Astrocyte (in vitro differentiated cells and primary cell): ENCODE results near the gene SYNRG. TPM values are rescaled to one million over a fixed set of nuclear protein-coding genes. Genes with fewer than 3 reads are reported as not detected.

Source experiments
- DNase-seq: peaks from one replicate; pipeline ENCODE4 v3.0.0-alpha.2; 2010; ENCODE audit warnings: low read depth
- FAIRE-seq: peaks from 2 replicates; lab custom pipeline; 2011; peaks lifted over from hg19 to GRCh38; lab: Jason Lieb, UNC
- H2AFZ ChIP-seq: 2 replicates; pipeline ENCODE4 v1.6.0; 2012; ENCODE audit warnings: low read depth, low read length, inconsistent platforms
- H3K27ac ChIP-seq: 2 replicates; pipeline ENCODE4 v1.5.1; 2011; ENCODE audit warnings: low read depth, low read length, inconsistent platforms
- H3K27me3 ChIP-seq: 2 replicates; pipeline ENCODE4 v1.6.0; 2011; ENCODE audit warnings: low read length, inconsistent platforms; ENCODE audit not compliant: insufficient read depth
- H3K36me3 ChIP-seq: 2 replicates; pipeline ENCODE4 v1.5.1; 2011; ENCODE audit warnings: low read length, inconsistent platforms; ENCODE audit not compliant: insufficient read depth
- H3K4me1 ChIP-seq: 2 replicates; pipeline ENCODE4 v1.5.1; 2011; ENCODE audit warnings: low read length, inconsistent platforms; ENCODE audit not compliant: insufficient read depth
- H3K4me2 ChIP-seq: 2 replicates; pipeline ENCODE4 v1.6.0; 2012; ENCODE audit warnings: low read length, inconsistent platforms
- H3K4me3 ChIP-seq: 2 replicates; pipeline ENCODE4 v1.5.1; 2011; ENCODE audit warnings: low read depth, mild to moderate bottlenecking, low read length, inconsistent platforms; ENCODE audit not compliant: insufficient read depth
- H3K79me2 ChIP-seq: 2 replicates; pipeline ENCODE4 v1.6.0; 2012; ENCODE audit warnings: mild to moderate bottlenecking, low read length, inconsistent platforms; ENCODE audit not compliant: insufficient read depth
- H3K9ac ChIP-seq: 2 replicates; pipeline ENCODE4 v1.6.0; 2012; ENCODE audit warnings: mild to moderate bottlenecking, low read length, inconsistent platforms
- H3K9me3 ChIP-seq: 2 replicates; pipeline ENCODE4 v1.5.1; 2012; ENCODE audit warnings: low read depth, mild to moderate bottlenecking, low read length, inconsistent platforms; ENCODE audit not compliant: insufficient read depth
- H4K20me1 ChIP-seq: 2 replicates; pipeline ENCODE4 v1.6.0; 2012; ENCODE audit warnings: low read length, inconsistent platforms; ENCODE audit not compliant: insufficient read depth
- H3K27ac Mint-ChIP-seq: one replicate; pipeline ENCODE4 v1.8.0; 2021; ENCODE audit warnings: mild to moderate bottlenecking, mixed read lengths; ENCODE audit not compliant: unreplicated experiment
- H3K27me3 Mint-ChIP-seq: one replicate; pipeline ENCODE4 v1.8.0; 2021; ENCODE audit warnings: low read depth, mixed read lengths; ENCODE audit not compliant: unreplicated experiment
- H3K36me3 Mint-ChIP-seq: one replicate; pipeline ENCODE4 v1.8.0; 2021; ENCODE audit warnings: low read depth, mixed read lengths; ENCODE audit not compliant: unreplicated experiment
- H3K4me1 Mint-ChIP-seq: one replicate; pipeline ENCODE4 v1.8.0; 2021; ENCODE audit warnings: low read depth, mixed read lengths; ENCODE audit not compliant: unreplicated experiment
- H3K4me3 Mint-ChIP-seq: one replicate; pipeline ENCODE4 v1.8.0; 2021; ENCODE audit warnings: mild to moderate bottlenecking, moderate library complexity, mixed read lengths; ENCODE audit not compliant: unreplicated experiment
- H3K9me3 Mint-ChIP-seq: one replicate; pipeline ENCODE4 v1.8.0; 2021; ENCODE audit warnings: mild to moderate bottlenecking, mixed read lengths; ENCODE audit not compliant: unreplicated experiment
- EZH2 ChIP-seq: IDR thresholded peaks from 2 replicates; pipeline ENCODE4 v1.6.1; 2012; ENCODE audit warnings: mild to moderate bottlenecking, low read length, inconsistent platforms; ENCODE audit not compliant: insufficient read depth
- total RNA-seq: library from RNA; stranded (reverse); gene quantifications from 2 replicates; pipeline ENCODE4 v1.2.1, GENCODE V29; 2021
- TF ChIP-seq, protein P1 (sequence below): IDR thresholded peaks from 2 replicates; pipeline ENCODE4 v1.5.1; 2011; ENCODE audit warnings: low read depth, mild to moderate bottlenecking, inconsistent platforms, low read length, moderate library complexity; ENCODE audit not compliant: insufficient read depth

SYNRG gene
- total RNA-seq, 1 donor from 2014 or later: 31.3 TPM

DNA sequence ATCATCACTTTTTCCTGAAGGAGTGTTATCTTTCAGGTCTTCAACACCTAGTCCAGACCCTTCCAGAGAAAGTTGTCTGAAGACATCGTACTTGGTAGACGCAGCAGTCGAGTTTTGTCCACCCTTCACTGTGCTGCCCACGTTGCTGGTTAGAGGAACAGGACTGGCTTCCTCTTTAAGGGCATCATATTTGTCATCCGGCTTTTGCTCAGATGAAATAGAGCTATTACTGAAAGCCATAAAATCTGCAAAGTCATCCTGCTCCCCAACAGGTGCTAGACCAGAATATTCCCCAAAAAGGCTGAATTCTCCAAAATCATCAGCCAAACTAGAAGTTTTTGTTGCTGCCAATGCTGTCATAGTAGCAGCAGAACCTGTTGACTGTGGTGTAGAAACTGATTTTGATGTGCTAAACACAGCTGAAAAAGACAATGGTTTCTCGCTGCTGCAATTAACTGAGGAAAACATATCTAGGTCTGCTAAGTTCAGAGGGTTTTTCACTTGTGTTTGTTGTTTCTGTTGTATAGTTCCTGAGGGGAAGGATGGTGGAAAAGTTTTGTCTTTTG, 55.7 kb downstream of the SYNRG start:
- no peak overlapping the region for H3K27ac ChIP-seq
- Mint-ChIP-seq H3K4me3 (no peak overlapping the region), H3K27me3 (no peaks in the 10 kb centered on the region), H3K27ac (no peak overlapping the region), H3K9me3 (no peaks in the 10 kb centered on the region), H3K36me3 (peaks cover 8% of the 10 kb centered on the region), H3K4me1 (peaks cover 2% of the 10 kb centered on the region)
- H3K9ac ChIP-seq: no peak overlapping the region
- FAIRE-seq: no peak
- peaks cover 32% of the 10 kb centered on the region for H4K20me1 ChIP-seq
- peaks cover 34% of the 10 kb centered on the region for H3K79me2 ChIP-seq
- no peaks in the 10 kb centered on the region for H3K9me3 ChIP-seq
- H3K4me3 ChIP-seq: no peak overlapping the region
- TF ChIP-seq, protein P1, sequence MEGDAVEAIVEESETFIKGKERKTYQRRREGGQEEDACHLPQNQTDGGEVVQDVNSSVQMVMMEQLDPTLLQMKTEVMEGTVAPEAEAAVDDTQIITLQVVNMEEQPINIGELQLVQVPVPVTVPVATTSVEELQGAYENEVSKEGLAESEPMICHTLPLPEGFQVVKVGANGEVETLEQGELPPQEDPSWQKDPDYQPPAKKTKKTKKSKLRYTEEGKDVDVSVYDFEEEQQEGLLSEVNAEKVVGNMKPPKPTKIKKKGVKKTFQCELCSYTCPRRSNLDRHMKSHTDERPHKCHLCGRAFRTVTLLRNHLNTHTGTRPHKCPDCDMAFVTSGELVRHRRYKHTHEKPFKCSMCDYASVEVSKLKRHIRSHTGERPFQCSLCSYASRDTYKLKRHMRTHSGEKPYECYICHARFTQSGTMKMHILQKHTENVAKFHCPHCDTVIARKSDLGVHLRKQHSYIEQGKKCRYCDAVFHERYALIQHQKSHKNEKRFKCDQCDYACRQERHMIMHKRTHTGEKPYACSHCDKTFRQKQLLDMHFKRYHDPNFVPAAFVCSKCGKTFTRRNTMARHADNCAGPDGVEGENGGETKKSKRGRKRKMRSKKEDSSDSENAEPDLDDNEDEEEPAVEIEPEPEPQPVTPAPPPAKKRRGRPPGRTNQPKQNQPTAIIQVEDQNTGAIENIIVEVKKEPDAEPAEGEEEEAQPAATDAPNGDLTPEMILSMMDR: no peak
- no peak for TF ChIP-seq EZH2
- DNase-seq: no peak
- H3K36me3 ChIP-seq: peaks cover 35% of the 10 kb centered on the region
- H3K4me1 ChIP-seq: no peaks in the 10 kb centered on the region
- H3K4me2 ChIP-seq: no peak overlapping the region
- H2AFZ ChIP-seq: no peak overlapping the region
- H3K27me3 ChIP-seq: no peaks in the 10 kb centered on the region

- H3K27me3 ChIP-seq: no peaks in the 10 kb centered on the region
- H3K9me3 ChIP-seq: no peaks in the 10 kb centered on the region
- no peak overlapping the region for H2AFZ ChIP-seq
- Mint-ChIP-seq H3K27me3 (no peaks in the 10 kb centered on the region), H3K9me3 (no peaks in the 10 kb centered on the region), H3K4me3 (no peak overlapping the region), H3K36me3 (peaks cover 8% of the 10 kb centered on the region), H3K4me1 (peaks cover 5% of the 10 kb centered on the region), H3K27ac (peak overlapping the region; percentile 4)
- no peaks in the 10 kb centered on the region for H3K4me1 ChIP-seq
- no peak overlapping the region for H3K27ac ChIP-seq
- peaks cover 38% of the 10 kb centered on the region for H4K20me1 ChIP-seq
- no peak overlapping the region for H3K9ac ChIP-seq
- H3K36me3 ChIP-seq: peaks cover 22% of the 10 kb centered on the region
- FAIRE-seq: no peak
- TF ChIP-seq, protein P1: no peak
- no peak for TF ChIP-seq EZH2
- H3K4me2 ChIP-seq: no peak overlapping the region
- no peak overlapping the region for H3K4me3 ChIP-seq
- DNase-seq: no peak
- peaks cover 43% of the 10 kb centered on the region for H3K79me2 ChIP-seq
Measured at GRCh38 chr17:37551788-37552187, 57.4 kb downstream of the SYNRG start.

DNA sequence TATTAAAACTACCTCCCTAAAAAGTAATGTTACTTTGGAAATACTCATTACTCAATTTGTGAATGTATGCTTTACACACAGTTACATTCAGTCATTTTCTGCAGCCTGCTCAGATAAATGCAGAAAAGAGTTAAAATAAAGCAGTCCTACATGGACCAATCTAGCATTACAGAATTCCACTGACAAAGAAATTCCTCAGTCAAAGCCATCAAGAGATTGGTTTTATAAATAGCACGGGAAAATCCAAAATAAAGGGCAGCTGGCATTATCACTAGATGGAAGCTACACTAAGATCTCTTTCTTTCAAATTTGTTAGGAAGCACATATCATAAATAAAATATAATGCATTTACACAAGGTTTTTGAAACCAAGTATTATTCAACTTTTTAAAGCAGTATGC, 61.2 kb downstream of the SYNRG start:
- no peak overlapping the region for H3K4me3 Mint-ChIP-seq
- Histone ChIP-seq H3K4me2 (no peak overlapping the region), H3K4me1 (no peaks in the 10 kb centered on the region), H3K79me2 (peaks cover 64% of the 10 kb centered on the region), H3K27ac (no peak overlapping the region), H3K9ac (no peak overlapping the region), H2AFZ (no peak overlapping the region), H4K20me1 (peaks cover 49% of the 10 kb centered on the region), H3K27me3 (no peaks in the 10 kb centered on the region), H3K36me3 (peaks cover 14% of the 10 kb centered on the region), H3K4me3 (no peak overlapping the region), H3K9me3 (no peaks in the 10 kb centered on the region)
- H3K27me3 Mint-ChIP-seq: no peaks in the 10 kb centered on the region
- TF ChIP-seq, protein P1: no peak
- no peak for TF ChIP-seq EZH2
- H3K36me3 Mint-ChIP-seq: peaks cover 7% of the 10 kb centered on the region
- H3K9me3 Mint-ChIP-seq: no peaks in the 10 kb centered on the region
- DNase-seq (no peak), FAIRE-seq (no peak)
- peaks cover 5% of the 10 kb centered on the region for H3K4me1 Mint-ChIP-seq
- no peak overlapping the region for H3K27ac Mint-ChIP-seq
